ENCODE data around the gene NIFK.

NIFK gene

GRCh38 chr2:121698318-121698930 is 38.3 kb downstream of the NIFK start:
- H3K4me3 ChIP-seq (replicated peaks; ENCODE audit: insufficient read depth, low read length), result no peak overlapping the region
- TF ChIP-seq SPI1 (IDR thresholded peaks at IDR 0.05; ENCODE audit: borderline replicate concordance, low read depth), result peak; percentile 45; the same call in 1 of the 2 replicates
- no peak for TF ChIP-seq GABPA (IDR thresholded peaks at IDR 0.05; ENCODE audit: low read depth)
- peak; percentile 52 to 72 for DNase-seq (ENCODE audit: low read depth in 1 of 2, low spot score in 1 of 2)
- H3K27ac ChIP-seq (replicated peaks), result peak overlapping the region; percentile 69
- H3K27me3 ChIP-seq (ENCODE audit: insufficient read depth, poor library complexity, severe bottlenecking), result no peaks in the 10 kb centered on the region

GRCh38 chr2:121697108-121697631 is 39.5 kb downstream of the NIFK start:
- no peak for DNase-seq (ENCODE audit: low read depth in 1 of 2, low spot score in 1 of 2)
- TF ChIP-seq REST (IDR thresholded peaks at IDR 0.05; ENCODE audit: insufficient replicate concordance, low read depth), result no peak
- Histone ChIP-seq H3K27me3 (ENCODE audit: insufficient read depth, poor library complexity, severe bottlenecking) (no peaks in the 10 kb centered on the region), H3K27ac (replicated peaks) (0 out of 2 replicates have a peak overlapping the region, but pooled peaks have one; percentile 69), H3K4me3 (replicated peaks; ENCODE audit: insufficient read depth, low read length) (no peak overlapping the region)

- Histone ChIP-seq H3K27ac (replicated peaks) (no peak overlapping the region), H3K4me3 (replicated peaks; ENCODE audit: insufficient read depth, low read length) (no peak overlapping the region), H3K27me3 (ENCODE audit: insufficient read depth, poor library complexity, severe bottlenecking) (no peaks in the 10 kb centered on the region)
- no peak for TF ChIP-seq CTCF (IDR thresholded peaks at IDR 0.05; ENCODE audit: insufficient read depth, low read length)
- no peak for TF ChIP-seq POLR2AphosphoS5 (IDR thresholded peaks at IDR 0.05; ENCODE audit: low read depth)
- TF ChIP-seq GABPA (IDR thresholded peaks at IDR 0.05; ENCODE audit: low read depth), result no peak
- TF ChIP-seq SPI1 (IDR thresholded peaks at IDR 0.05; ENCODE audit: borderline replicate concordance, low read depth), result no peak
- no peak for TF ChIP-seq REST (IDR thresholded peaks at IDR 0.05; ENCODE audit: insufficient replicate concordance, low read depth)
- no peak for DNase-seq (ENCODE audit: low read depth in 1 of 2, low spot score in 1 of 2)
These were observed 40.2 kb downstream of the NIFK start for GRCh38 chr2:121696410-121696930.

- Histone ChIP-seq H3K27ac (replicated peaks) (no peak overlapping the region), H3K27me3 (ENCODE audit: insufficient read depth, poor library complexity, severe bottlenecking) (no peaks in the 10 kb centered on the region), H3K4me3 (replicated peaks; ENCODE audit: insufficient read depth, low read length) (no peak overlapping the region)
- TF ChIP-seq GABPA (IDR thresholded peaks at IDR 0.05; ENCODE audit: low read depth) (no peak), REST (IDR thresholded peaks at IDR 0.05; ENCODE audit: insufficient replicate concordance, low read depth) (no peak), SPI1 (IDR thresholded peaks at IDR 0.05; ENCODE audit: borderline replicate concordance, low read depth) (no peak), CTCF (IDR thresholded peaks at IDR 0.05; ENCODE audit: insufficient read depth, low read length) (no peak), POLR2AphosphoS5 (IDR thresholded peaks at IDR 0.05; ENCODE audit: low read depth) (no peak)
- DNase-seq (ENCODE audit: low read depth in 1 of 2, low spot score in 1 of 2), result no peak
These were observed 41.6 kb downstream of the NIFK start for GRCh38 chr2:121695171-121695451.

All from HL-60 (cell line).